Lung (tissue), 12 donors: ENCODE data around the gene MTERF1. TPM values are rescaled to one million over a fixed set of nuclear protein-coding genes. Genes with fewer than 3 reads are reported as not detected.

Source experiments
- ATAC-seq: fragments of 200-7000 bp; cut with Tn5 transposase; one replicate; pipeline ENCODE4 v1.9.1; 2020; ENCODE audit warnings: moderate number of reproducible peaks; ENCODE audit not compliant: insufficient read depth, low FRiP score
- DNase-seq, 3 donors: peaks; one replicate each; pipeline ENCODE4 v3.0.0-alpha.2; 2013 to 2017
- H3K27ac ChIP-seq, 2 donors: one replicate each; pipeline ENCODE4 v1.5.1; 2013; ENCODE audit warnings: mild to moderate bottlenecking in 2 of 2, moderate library complexity in 2 of 2, control low read depth in 1 of 2, inconsistent platforms in 1 of 2, low read depth in 1 of 2, low read length in 1 of 2
- H3K27me3 ChIP-seq, 3 donors: one replicate each; pipeline ENCODE4 v1.5.1; 2013; ENCODE audit warnings: low read length in 2 of 3; ENCODE audit not compliant: control insufficient read depth in 3 of 3, insufficient read depth in 3 of 3
- H3K36me3 ChIP-seq, 4 donors: one replicate each; pipeline ENCODE4 v1.5.1; 2013; ENCODE audit warnings: low read length in 4 of 4, mild to moderate bottlenecking in 1 of 4, moderate library complexity in 1 of 4; ENCODE audit not compliant: control insufficient read depth in 4 of 4, insufficient read depth in 4 of 4
- H3K4me1 ChIP-seq, 5 donors: one replicate each; pipeline ENCODE4 v1.5.1; 2013; ENCODE audit warnings: low read length in 5 of 5, mild to moderate bottlenecking in 2 of 5, moderate library complexity in 1 of 5; ENCODE audit not compliant: control insufficient read depth in 5 of 5, insufficient read depth in 5 of 5
- H3K4me3 ChIP-seq: one replicate; pipeline ENCODE4 v1.5.1; 2013; ENCODE audit warnings: mild to moderate bottlenecking, control low read depth, moderate library complexity
- H3K9ac ChIP-seq, 2 donors: one replicate each; pipeline ENCODE4 v1.5.1; 2013; ENCODE audit warnings: low read length in 2 of 2, control low read depth in 1 of 2; ENCODE audit not compliant: insufficient read depth in 1 of 2
- H3K9me3 ChIP-seq, 4 donors: one replicate each; pipeline ENCODE4 v1.5.1; 2013; ENCODE audit warnings: low read length in 3 of 4, mild to moderate bottlenecking in 1 of 4, moderate library complexity in 1 of 4; ENCODE audit not compliant: control insufficient read depth in 4 of 4, insufficient read depth in 3 of 4
- WGBS, 2 donors: extraction: QIAGEN DNeasy Blood & Tissue Kit; methylation state at CpG; one replicate each; pipeline ENCODE4 v1.1.7; 2013; 5-methylcytosine and 5-hydroxymethylcytosine counted together
- polyA plus RNA-seq, 2 donors: library from polyadenylated mRNA; stranded (reverse); fragments of 200-250 nt; gene quantifications; one replicate each; pipeline ENCODE4 v1.2.1, GENCODE V29; 2013
- total RNA-seq, 2 donors: library from RNA; depleted of rRNA in 1 of 2; stranded (reverse); fragments of >200 nt in 1 of 2; gene quantifications; one replicate each; pipeline ENCODE4 v1.2.1, GENCODE V29; 2014 to 2021
- TF ChIP-seq, protein P1 (sequence below): IDR thresholded peaks from 2 replicates; pipeline ENCODE4 v1.5.1; 2012; ENCODE audit warnings: mild to moderate bottlenecking; ENCODE audit errors: control extremely low read depth, extremely low read depth
- donor health status: control.
- donor health status: control.
- donor health status: Bipolar disorder and iron deficiency.
- donor health status: healthy.
- donor health status: DM: yes; HTN: yes; CAD: no.

MTERF1 gene
- total and polyA plus RNA-seq, 4 donors, result 5.5 to 19.3 (median 9.4) TPM

DNA sequence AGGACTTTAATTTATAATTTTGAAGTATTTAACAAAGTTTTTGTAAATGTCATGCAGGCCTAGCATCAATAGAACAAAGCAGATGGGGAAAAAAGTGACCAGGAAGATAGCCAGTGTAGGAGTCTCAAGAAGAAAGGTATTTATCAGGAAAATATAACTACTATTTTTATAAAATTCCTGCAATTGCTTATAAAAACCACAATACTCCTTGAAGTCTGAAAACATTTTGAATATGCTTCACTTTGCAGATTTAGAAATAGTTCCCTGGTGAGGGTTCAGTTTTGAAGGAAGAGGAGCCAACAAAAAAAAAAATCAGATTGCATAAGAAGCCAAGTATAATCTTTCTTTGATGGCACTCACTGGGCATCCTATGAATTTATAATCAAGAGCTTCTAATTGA is 34.1 kb downstream of the MTERF1 start:
- ATAC-seq (no peak), DNase-seq (no peak)
- no peak overlapping the region for H3K27ac ChIP-seq
- H3K9me3 ChIP-seq, result peaks cover 0 to 5% (median 0%) of the 10 kb centered on the region in 4 donors
- TF ChIP-seq, protein P1, sequence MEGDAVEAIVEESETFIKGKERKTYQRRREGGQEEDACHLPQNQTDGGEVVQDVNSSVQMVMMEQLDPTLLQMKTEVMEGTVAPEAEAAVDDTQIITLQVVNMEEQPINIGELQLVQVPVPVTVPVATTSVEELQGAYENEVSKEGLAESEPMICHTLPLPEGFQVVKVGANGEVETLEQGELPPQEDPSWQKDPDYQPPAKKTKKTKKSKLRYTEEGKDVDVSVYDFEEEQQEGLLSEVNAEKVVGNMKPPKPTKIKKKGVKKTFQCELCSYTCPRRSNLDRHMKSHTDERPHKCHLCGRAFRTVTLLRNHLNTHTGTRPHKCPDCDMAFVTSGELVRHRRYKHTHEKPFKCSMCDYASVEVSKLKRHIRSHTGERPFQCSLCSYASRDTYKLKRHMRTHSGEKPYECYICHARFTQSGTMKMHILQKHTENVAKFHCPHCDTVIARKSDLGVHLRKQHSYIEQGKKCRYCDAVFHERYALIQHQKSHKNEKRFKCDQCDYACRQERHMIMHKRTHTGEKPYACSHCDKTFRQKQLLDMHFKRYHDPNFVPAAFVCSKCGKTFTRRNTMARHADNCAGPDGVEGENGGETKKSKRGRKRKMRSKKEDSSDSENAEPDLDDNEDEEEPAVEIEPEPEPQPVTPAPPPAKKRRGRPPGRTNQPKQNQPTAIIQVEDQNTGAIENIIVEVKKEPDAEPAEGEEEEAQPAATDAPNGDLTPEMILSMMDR, result no peak
- no peak overlapping the region for H3K9ac ChIP-seq
- H3K27me3 ChIP-seq, result no peaks in the 10 kb centered on the region
- H3K4me3 ChIP-seq, result no peak overlapping the region
- no peaks in the 10 kb centered on the region for H3K4me1 ChIP-seq
- no peaks in the 10 kb centered on the region for H3K36me3 ChIP-seq

DNA sequence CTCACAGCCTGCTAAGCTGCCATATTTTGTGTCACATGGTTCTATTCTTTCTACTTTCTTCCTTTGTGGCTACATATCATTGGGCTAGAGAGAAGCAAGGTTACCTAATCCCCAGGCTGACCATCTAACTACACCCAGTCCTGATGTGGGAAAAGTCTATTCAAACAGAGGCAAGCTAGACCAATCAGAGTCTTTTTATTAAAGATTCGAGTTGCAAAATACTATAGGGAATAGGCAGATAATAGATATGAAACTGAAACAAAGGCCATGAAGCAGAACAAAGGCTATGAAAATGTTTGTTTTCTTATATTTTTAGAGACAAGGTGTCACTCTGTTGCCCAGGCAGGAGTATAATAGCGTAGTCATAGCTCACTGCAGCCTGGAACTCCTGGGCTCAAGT is 36.7 kb downstream of the MTERF1 start:
- H3K9ac ChIP-seq, result no peak overlapping the region
- TF ChIP-seq, protein P1, result no peak
- DNase-seq, result no peak
- no peaks in the 10 kb centered on the region for H3K4me1 ChIP-seq
- no peaks in the 10 kb centered on the region for H3K36me3 ChIP-seq
- H3K9me3 ChIP-seq, result peaks cover 0 to 5% (median 0%) of the 10 kb centered on the region in 4 donors
- H3K27me3 ChIP-seq, result no peaks in the 10 kb centered on the region
- H3K27ac ChIP-seq, result no peak overlapping the region
- WGBS, 2 donors, result 91 to 93% methylated on average over 2 of the region's 2 CpGs
- no peak overlapping the region for H3K4me3 ChIP-seq
- ATAC-seq, result no peak

DNA sequence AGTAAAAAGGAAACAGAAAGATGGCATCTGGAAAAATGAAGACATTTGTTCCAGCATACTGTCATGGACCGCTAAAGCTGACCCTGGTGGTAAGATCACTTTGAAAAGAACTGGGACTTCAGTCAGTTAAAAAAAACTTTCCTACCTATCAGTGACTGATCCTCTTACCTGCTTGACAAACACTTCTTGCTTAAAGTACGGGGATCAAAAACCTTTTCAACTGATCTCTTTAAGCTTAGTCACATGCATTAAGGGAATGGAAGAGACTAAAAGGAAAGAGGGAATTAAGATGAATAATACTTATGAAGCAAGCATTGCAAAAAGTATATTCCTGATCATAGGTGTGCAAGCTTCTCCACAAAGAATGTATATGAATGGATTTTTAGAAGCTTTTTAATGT is 42.1 kb downstream of the MTERF1 start:
- peaks cover 0 to 5% (median 0%) of the 10 kb centered on the region in 4 donors for H3K9me3 ChIP-seq
- ATAC-seq (no peak), DNase-seq (no peak)
- no peaks in the 10 kb centered on the region for H3K27me3 ChIP-seq
- peaks cover 0 to 2% (median 0%) of the 10 kb centered on the region in 4 donors for H3K36me3 ChIP-seq
- peaks cover 0 to 3% (median 0%) of the 10 kb centered on the region in 5 donors for H3K4me1 ChIP-seq
- WGBS, 2 donors, result 74 to 93% methylated on average over 2 of the region's 2 CpGs
- H3K4me3 ChIP-seq, result no peak overlapping the region
- H3K27ac ChIP-seq, result no peak overlapping the region
- TF ChIP-seq, protein P1, result no peak
- no peak overlapping the region for H3K9ac ChIP-seq
